HG02623 (cell line): ENCODE results near the gene TOB2.
"Not testable (repeated sequence)": the region's sequence is repeated elsewhere in the genome, so short reads cannot be mapped to it uniquely, and the experiment has no call there.

Source experiments
- ATAC-seq: cut with Tn5 transposase; IDR thresholded peaks from one replicate; pipeline ENCODE4 v1.9.1; 2021; ENCODE audit warnings: moderate library complexity; ENCODE audit not compliant: unreplicated experiment

Gene TOB2

DNA sequence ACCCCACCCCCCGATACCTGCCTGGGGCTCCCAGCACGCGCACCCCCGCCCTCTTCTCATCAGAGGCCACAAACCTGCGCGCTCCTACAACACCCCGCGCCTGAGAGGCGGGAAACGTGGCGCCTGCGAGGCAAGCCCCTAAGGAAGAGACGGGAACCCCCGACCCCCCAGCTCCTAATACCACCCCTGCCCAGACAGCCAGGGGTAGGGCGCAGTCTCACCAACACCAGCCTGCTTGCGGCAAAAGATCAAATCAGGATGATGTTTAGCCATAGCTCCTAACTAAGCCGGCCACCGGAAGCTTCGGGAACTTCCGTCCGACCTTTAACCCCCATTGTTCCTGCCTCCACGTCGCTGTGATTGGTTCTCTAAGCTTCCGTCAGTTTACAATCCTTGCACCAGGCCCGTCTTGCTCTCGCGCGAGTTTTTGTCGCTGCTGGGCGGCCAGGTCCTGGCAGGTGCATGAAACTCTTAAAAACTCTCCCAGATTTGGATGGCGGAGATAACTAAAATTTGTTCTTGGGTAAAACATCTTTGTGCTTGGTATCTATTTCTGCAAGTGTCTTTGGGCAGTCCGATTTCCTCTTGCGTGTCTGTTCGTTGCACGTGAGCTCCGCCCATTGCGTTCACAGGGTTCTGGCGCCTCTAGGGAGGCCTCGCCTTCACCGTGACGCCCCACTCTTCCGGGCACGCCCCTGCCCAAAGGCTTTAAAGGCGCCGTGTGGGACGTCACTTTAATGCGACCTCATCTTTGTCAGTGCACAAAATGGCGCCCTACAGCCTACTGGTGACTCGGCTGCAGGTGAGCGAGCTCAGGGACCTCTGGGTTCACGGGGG lies 22.0 kb upstream of the TOB2 start, which contains the start of the genes ACO2 and PHF5A:
Gene ACO2 (plus strand): TSS at position 737 of the 837 bp plus-strand sequence. CDS start 30 bp downstream, at position 767.
Gene PHF5A (minus strand): TSS at position 312 of the 837 bp plus-strand sequence. CDS start 39 bp downstream, at position 273.
- ATAC-seq = peak; percentile 85

DNA sequence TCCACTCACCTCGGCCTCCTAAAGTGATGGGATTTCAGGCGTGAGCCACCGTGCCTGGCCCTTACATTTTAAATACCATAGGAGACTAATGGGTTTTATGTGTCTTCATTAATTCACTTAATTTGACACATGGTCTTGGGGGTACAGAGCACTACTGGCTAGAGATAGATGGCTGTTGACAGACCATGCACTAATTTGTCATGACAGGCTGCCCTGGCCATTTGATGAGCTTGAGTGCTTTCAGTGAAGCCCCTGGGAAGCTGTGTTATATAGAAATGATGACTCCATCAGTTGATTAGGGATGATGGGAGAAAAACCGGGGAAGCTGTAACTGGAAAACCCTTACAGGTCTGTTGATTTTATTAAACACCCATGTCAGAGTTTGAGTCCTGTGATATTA lies 15.3 kb upstream of the TOB2 start:
- no peak for ATAC-seq

DNA sequence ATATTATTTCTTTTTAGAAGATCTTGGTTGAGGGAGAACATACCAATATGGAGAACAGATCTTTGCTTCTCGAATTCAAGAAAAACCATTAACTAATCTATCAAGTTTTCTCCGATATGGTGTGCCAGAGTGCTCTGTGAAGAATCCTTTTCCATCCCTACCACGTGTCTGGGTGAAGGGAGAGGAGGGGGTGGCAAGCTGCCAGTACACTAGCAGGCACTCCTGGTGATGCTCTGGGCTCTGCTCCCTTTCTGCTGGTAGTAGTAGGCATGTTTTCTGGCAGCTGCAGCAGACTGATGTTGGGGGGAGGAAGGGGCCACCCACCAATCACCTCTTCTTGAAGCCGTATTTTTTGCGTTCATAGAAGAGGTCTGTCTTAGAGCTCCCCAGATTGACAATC lies 13.5 kb upstream of the TOB2 start:
- not testable (repeated sequence) for ATAC-seq

DNA sequence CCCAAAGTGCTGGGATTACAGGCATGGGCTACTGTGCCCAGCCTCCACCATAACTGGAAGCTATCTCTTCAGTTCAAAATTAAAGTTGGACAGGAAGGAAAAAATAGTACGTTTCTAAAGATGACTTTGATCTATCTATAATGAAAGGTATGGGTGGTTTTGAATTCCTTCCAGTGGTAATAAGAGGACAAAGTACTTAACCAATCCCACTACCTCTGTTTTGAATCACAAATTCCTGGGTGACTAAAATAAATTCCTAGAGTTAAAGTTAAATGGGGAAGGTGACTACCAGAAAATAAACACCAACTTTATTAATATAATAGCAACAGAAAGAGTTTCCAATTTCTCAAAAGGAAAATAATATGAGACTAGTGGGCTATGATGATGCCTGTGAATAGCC lies 12.8 kb upstream of the TOB2 start:
- ATAC-seq = no peak

DNA sequence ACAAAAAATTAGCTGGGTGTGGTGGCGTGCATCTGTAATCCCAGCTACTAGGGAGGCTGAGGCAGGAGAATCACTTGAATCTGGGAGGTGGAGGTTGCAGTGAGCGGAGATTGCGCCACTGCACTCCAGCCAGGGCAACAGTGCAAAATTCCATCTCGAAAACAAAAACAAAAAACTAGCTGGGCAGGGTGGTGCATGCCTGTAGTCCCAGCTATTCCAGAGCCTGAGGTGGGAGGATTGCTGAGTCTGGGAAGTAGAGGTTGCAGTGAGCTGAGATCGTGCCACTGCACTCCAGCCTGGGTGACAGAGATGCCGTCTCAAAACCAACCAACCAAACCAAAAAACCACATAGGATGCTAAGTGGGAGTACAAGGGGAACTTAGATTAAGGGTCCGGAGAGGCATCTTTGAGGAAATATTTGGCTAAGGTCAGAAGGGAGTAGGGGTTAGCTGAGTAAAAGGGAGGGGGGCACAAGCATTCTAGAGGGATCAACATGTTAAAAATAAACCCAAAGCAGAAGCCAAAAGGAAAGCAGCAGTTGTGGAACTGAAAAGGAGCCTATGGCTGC lies 11.6 kb upstream of the TOB2 start:
- no peak for ATAC-seq

DNA sequence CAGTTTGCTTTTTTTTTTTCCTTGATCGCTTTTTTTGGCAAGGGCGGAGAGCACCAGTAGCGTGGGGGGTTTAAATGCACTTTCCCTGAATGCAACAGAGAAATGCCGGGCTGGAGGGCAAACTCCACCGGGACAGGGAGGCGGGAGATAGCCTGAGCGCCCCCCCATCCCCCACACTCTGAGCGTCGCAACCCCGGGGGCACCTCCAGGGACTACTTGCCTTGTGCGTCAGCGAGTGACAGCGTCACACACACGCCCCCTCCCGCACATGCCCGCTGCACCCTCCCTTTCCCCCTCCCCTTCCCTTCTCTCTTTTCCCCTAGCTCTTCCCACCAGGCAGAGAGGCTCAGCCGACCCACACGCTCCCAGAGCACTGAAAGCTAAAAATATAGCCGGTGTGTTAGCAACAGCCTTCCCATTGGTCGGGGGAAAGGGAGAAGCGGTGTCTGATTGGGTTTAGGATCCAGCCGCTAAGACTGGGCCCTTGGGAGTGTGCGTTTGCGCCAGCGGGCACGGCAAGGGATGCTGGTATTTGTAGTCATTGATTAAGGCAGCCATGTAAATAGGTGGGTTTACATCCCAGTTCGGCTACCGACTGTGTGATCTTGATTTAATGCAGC lies 1.7 kb upstream of the TOB2 start:
- peak; percentile 43 for ATAC-seq

DNA sequence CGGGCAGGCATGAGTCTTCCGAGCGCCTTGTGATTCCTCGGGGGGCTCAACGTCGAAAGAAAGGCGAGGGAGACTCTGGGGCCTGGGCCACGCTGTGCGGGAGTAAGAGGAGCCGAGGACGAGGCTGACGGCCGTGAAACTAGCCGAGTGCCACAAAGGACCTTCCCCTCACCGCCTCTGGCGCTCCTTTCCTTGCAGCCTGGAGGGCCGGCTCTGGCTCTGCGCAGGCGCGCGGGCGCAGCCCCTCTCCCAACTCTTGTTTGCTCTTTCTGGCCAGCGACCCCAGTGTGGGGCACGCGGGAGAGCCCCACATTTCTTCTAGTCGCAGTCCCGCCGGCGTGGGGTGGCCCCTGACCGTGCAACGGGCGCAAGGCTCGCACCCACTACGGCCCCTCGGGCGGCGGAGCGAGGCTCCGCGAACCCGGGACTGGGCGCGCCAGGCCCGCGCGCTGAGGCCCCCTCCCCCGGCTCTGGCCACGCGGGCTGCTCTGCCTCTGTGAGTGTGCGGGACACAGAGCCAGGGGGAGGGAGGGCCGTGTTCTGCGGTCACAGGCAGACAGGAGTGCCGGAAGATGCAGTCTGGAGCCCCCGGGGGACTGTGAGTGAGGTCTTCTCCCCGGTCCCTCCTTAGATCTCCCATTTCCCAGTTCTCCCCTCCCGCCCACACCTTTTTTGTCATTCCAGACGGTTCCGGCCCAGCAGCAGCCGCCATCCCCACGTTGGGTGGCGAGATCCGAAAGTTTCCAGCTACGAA lies 1.0 kb upstream of the TOB2 start:
- ATAC-seq = no peak

DNA sequence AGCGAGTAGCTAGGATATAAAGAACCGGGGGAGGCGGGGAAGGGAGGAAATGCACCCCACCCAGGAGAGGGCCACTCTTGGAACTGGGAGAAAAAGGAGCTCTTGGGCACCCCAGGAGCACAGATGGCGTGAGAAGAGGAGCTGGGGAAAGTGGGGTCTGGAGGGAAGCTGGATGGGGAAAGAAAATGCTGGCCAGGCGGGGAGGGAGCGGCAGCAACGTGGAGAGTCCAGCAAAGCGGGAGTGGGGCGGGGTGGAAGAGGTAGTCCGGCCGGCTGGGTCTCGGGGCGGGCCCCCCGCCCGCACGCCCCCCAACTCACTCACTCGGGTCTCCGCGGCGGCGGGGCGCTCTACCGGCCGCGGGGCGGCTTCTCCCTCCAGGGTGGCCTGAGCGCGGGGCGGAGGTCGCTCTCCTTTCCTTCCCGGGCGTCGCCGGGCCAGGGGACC lies 522 bp downstream of the TOB2 start:
- ATAC-seq = no peak

DNA sequence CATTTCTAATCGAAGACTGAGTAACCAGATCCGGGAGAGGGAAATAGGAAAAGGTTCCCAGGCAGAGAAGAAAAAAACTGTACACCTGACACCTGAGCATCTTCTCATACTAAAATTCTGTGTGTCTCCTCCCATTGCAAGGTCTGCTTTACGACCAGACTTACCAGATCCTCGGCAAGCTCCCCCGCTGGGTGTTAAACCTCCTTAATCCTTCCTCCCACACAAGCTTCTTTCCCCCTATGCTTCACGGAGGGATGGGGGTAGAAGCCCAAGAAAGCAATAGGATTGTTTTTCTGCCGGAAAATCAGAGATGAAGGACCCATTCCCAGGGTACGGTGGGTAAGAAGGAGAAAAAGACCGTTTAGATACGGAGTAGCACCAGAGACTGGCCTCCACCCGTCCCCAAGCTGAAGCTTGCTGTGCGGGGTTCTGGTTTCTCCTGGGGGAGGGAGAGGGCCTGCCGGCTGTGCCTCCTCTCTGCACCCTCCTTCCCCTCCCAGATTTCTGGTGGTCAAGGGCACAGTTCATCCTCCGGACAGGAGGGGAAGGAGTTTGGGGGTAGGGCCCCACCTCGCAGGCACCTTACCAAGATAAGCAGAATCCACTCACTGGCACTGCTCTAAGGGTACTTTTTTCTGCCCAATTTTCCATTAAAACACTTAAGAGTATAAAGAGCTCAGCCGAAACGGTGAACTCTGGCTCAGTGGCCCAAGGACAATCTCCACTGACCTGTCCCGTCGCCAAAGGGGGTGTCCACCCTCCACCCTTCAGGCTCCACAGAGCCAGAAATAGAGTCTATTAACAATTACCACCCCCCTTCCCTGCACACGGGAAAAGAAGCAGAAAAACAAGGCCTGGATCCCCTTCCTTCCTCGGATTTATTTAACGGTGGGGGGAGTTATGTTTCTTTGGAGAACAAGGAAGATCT lies 1.2 kb downstream of the TOB2 start:
- no peak for ATAC-seq

DNA sequence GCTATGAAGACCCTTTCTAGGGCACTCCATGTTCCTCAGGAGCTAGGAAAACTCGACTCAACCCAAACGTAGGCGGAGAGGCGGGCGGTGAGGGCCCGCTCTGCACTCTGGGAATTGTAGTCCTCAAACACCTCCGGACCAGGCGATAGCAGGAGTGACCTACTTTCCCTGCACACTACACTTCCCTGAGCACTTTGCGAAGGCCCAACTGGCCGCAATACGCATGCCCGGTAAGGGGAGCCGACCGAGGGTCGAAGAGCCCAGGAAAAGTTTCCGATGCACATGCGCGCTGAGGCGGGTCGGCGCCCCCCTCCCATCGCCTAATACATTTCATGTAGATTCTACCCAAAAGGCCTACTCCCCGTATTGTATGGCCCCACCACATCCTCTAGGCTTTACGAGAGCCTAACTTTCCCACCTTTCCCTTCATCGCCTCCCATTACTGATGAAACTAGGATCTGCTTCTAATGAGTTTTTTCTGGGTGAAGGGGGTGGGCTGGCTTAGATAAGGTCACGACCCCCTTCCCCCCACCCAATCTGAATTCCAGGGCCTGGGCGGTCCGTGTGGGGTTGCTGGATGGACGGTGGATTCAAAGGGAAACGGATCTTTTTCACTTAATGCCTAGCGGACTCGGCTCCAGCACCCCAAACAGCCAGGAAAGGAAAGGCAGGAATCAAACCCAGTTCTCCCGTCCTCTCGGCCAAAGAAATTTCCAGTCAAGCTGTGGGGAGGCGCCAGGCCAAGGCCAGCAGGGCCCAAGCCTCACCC lies 2.1 kb downstream of the TOB2 start:
- ATAC-seq = peak; percentile 39

DNA sequence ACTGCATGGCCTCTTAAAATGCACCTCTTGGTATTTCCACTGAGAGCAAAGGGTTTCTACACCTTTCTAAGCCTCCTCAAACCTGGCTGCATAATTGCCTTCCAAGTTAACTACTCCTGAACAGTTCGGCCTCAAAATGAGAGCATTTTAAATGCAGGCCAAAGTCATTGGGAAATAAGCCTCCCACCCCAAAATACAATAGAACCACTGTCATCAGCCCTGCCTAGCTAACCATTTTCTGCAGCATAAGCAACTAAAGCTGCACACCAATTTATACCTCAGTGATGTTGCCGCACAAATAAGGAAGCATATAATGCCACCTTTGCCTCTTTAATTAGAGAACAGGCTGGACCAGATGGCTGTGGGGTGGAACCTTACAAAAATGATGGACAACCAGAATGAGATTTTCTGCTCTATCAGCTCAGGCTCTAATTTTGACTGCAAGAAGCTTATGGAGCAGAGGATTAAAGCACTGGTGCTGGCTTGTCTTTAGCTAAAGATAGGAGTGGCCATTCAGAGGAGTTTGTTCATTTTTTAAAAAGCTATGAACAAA lies 4.3 kb downstream of the TOB2 start:
- no peak for ATAC-seq

DNA sequence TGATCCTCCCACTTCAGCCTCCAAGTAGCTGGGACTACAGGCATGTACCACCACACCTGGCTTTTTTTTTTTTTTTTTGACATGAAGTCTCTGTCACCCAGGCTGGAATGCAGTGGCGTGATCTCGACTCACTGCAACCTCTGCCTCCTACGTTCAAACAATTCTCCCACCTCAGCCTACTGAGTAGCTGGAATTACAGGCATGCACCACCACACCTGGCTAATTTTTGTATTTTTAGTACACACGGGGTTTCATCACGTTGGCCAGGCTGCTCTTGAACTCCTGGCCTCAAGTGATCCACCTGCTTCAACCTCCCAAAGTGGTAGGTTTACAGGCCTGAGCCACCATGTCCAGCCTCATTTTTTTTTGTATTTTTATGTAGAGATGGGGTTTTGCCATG lies 6.1 kb downstream of the TOB2 start:
- not testable (repeated sequence) for ATAC-seq

DNA sequence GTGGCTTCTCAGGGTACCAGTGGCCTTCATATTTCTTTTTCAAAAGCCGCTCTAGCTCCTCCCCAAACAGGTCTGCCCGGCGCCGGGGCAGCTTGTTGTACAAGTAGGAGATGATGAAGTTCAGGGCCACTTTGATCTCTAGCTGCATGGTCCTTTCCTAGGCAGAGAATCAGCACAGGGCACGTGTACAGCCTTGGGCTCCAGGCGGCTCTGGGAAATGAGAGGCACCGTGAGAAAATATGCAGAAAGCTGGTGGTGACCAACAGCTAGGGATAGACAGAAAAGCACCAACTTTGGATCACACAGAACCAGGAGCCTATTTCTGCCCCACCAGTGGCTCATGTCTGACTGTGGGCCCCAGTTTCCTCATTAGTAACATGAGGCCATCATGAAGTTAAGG lies 9.4 kb downstream of the TOB2 start:
- ATAC-seq = no peak

DNA sequence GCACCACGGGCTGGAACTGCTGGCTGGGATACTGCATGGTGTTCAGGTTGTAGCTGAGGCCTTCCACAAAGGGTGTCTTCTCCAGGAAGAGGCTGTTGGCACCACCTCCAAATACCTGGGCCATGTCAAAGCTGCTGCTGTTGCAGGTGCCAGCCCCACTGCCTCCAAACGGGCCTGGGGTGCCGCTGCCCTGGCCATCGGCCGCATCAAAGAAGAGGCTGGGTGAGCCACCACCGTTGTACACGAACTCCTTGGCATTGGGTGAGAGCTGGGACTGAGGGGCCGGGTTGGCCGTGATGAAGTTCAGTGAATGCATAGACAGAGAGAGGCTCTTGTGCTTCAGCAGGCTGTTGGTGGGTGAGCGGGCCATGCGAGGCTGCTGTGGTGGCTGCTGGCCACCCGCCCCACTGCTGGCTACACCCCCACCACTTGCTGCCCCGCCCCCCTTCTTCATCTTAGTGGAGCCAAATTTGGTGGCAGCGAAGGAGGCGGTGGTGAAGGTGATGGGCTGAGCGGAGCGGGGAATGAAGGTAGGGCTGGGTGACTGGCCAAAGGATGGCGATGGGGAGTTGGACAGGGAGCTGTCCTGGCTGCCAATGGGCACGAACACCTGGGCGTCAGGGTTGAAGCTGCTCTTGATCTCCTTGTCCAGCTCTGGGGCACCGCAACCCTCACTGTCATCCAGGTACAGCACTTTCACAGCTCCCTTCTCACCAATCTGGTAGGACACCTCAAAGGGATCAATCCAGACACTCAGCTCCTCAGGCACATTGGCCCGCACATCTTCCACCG lies 10.1 kb downstream of the TOB2 start:
- ATAC-seq = no peak

DNA sequence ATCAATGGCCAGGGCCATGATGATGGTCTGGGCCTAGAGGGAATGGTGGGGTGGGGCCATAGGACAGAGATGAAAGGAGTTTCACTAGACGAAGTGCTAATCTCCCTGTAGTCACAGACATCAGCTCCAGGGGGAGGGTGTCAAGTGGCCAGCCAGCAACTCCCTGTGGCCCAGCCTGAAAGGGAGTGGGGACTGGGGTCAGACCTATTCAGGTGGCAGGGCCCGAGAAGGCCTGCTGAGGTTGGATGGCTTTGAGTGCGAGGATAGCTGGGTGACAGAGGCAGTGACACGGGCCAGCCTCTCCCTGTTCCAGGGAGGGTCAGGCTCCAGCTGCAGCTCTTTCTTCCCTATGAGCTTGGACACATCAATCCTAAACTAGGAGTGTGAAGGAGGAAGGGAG lies 11.0 kb downstream of the TOB2 start:
- ATAC-seq = no peak

DNA sequence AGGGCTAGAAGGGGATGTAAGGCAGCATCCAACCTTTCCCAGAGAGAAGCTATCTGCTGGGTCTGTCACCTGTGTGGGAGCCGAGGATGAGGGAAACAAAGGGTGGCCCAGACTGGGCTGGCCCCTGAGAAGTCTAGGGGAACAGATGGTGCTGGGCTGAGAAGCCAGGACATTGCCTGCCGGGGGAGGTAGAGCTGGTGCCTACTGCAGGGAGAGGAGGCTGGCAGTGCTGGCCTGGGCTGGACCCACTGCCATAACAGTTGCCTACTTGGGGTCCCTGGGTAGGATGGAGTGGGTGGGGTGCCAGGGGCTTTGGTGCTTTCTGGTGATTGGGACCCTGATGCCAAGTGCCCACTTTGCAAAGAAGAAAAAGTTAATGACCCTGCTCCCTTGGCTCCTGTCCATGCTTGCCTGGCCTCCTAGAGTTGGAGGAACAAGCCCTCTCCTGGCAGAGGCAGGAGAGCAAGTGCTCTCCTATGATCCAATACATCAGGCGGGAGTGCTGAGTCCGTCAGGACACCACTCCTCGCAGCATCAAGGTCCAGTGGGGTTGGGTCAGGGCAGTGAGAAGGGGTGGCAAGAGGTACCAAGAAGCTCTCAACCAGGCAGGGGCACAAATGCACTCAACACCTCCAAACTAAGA lies 12.1 kb downstream of the TOB2 start:
- ATAC-seq = not testable (repeated sequence)

DNA sequence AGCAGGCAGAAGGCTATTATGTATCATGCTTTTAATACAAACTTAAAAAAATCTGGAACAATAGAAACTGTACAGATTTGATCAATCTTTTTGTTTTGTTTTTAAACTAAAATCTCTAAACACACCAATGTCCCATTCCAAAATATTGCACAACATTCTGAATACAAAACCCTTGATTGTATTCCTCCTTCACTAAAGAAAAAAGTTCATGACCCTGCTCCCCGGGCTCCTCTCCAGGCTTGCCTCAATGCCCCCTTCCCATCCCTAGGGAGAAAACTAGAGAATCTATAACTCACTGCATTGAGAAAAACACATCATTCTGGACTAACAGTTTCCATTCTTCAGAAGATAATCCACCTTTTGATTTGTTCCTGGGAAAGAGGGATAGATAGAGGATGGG lies 13.1 kb downstream of the TOB2 start:
- ATAC-seq = not testable (repeated sequence)

DNA sequence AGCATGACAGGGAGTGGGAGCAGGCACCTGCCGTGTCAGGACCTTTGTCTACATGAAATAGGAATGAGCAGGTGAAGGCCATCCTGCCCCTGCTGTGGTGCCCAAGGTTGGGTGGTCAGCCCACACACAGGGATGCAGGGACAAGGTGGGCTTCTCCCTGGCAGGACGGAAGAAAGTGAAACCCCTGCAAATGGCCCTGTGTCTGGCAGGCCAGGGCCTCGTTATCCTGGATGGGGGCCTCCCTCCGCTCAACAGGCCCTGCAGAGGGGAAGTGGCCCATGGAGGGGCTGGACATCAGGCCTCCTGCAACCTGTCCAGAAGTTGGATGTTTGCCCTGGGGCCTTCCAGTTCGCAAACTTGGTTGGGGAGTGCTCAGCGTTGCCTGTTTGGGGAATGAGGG lies 14.9 kb downstream of the TOB2 start:
- no peak for ATAC-seq
